SJCRH30 (cell line): ENCODE measurements around the gene PNMA1. TPM values are rescaled to one million over a fixed set of nuclear protein-coding genes. Genes with fewer than 3 reads are reported as not detected.
A peak's percentile ranks its signal among the peaks of the same experiment; 100 is the strongest.

ENCODE experiments used
- DNase-seq, 2 experiments: peaks; one replicate each; pipeline ENCODE4 v3.0.0-alpha.2; 2015 to 2020
- H3K27ac ChIP-seq: fragments of 250-450 bp; sonication (Bioruptor Pico); 2 replicates; pipeline ENCODE4 v1.5.1; 2020; ENCODE audit warnings: mild to moderate bottlenecking, moderate library complexity
- H3K27me3 ChIP-seq: fragments of 250-450 bp; sonication (Bioruptor Pico); 2 replicates; pipeline ENCODE4 v1.5.1; 2020; ENCODE audit warnings: mild to moderate bottlenecking, moderate library complexity
- H3K36me3 ChIP-seq: fragments of 250-450 bp; sonication (Bioruptor Pico); 2 replicates; pipeline ENCODE4 v1.5.1; 2020; ENCODE audit warnings: mild to moderate bottlenecking, moderate library complexity
- H3K4me1 ChIP-seq: fragments of 250-450 bp; sonication (Bioruptor Pico); 2 replicates; pipeline ENCODE4 v1.5.1; 2020; ENCODE audit warnings: mild to moderate bottlenecking, moderate library complexity
- H3K4me3 ChIP-seq: fragments of 250-450 bp; sonication (Bioruptor Pico); 2 replicates; pipeline ENCODE4 v1.5.1; 2020; ENCODE audit warnings: mild to moderate bottlenecking, moderate library complexity
- H3K9me3 ChIP-seq: fragments of 250-450 bp; sonication (Bioruptor Pico); replicated peaks from 2 replicates; pipeline ENCODE4 v1.5.1; 2020; ENCODE audit warnings: mild to moderate bottlenecking, moderate library complexity
- total RNA-seq: library from RNA; depleted of rRNA; stranded (reverse); fragments of >200 nt; shearing (Covaris generic); gene quantifications from 2 replicates; pipeline ENCODE4 v1.2.3, GENCODE V29; 2014

PNMA1 gene
- total RNA-seq, 1 experiment from 2014 or later = 11.0 TPM

DNA sequence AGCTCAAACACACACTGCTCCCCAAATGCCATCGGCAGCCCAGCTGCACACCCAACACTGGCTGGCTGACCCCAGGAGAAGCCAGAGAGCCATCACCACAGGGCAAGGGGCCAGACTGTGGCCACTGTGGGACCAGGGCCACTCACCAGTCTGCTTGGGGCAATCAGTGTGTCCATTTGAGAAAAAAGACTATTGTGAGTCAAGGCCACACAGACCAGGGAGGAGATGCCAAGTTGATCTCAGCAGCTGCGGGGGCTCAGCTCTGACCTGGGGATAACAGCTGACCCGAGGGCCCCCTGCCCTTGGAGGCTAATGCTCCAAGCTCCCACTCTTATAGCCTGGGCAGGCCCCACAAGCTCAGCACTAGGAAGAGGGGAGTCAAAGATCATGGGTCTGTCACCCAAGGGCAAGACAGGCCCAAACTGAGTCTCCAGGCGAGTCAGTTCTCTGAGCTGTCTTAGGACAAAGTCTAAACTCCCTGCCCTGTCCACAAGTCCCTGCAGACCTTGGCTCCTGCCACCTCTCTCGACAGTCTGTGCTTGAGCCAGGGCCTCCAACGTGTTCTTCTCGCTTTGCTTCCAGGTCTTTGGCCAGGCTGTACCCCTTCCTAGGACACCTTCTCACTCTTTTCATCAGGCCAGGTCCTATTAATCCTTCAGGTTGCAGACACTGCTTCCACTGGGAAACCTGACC, 30.1 kb upstream of the PNMA1 start:
- no peaks in the 10 kb centered on the region for H3K27me3 ChIP-seq
- H3K9me3 ChIP-seq = no peaks in the 10 kb centered on the region
- peak overlapping the region; percentile 30 for H3K27ac ChIP-seq
- peaks cover 46% of the 10 kb centered on the region for H3K4me1 ChIP-seq
- peak in 1 of 2 experiments; percentile 65 for DNase-seq
- no peak overlapping the region for H3K4me3 ChIP-seq
- 0 out of 2 replicates have a peak, but pooled peaks cover 9% of the 10 kb centered on the region for H3K36me3 ChIP-seq

- H3K9me3 ChIP-seq = no peaks in the 10 kb centered on the region
- no peaks in the 10 kb centered on the region for H3K27me3 ChIP-seq
- H3K4me3 ChIP-seq = no peak overlapping the region
- H3K36me3 ChIP-seq = peaks cover 18% of the 10 kb centered on the region; the same call in 1 of the 2 replicates
- H3K27ac ChIP-seq = peak overlapping the region; percentile 30
- H3K4me1 ChIP-seq = peaks cover 46% of the 10 kb centered on the region
- DNase-seq = peak in 1 of 2 experiments; percentile 48
These were observed 29.3 kb upstream of the PNMA1 start for GRCh38 chr14:73743431-73743931.

DNA sequence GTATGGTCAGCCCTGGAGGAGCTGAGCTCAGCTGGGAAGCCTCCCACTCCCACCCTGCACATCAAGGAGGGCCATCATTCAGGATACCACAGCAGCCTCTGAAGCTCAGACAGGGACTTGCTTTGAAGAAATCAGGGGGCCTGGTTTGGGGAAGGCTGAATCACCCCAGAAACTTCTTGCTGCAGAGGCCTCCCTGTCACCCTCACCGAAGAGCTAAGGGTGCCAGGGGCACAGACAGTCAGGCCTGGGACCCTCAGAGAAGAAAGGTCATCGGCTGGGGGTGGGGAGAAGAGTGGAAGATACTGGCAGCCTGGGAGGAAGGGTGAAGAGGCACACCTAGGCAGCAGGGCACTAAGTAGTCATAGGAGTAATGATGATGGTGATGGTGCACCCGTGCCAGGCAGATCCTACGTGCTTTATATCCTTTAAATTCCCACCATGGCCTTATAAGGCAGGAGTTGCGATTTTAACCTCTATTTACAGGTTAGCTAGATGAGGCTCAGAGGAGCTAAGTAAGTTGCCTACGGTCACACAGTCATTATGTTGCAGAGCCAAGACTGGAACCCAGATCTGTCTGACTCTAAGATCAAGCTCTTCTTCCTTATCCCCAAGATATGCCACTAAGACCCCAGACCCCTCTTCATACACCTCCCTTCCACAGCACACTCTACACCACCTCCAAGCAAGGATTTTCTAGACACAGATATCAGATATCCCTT, 28.5 kb upstream of the PNMA1 start:
- Histone ChIP-seq H3K9me3 (no peaks in the 10 kb centered on the region), H3K4me3 (no peak overlapping the region), H3K27me3 (no peaks in the 10 kb centered on the region), H3K36me3 (peaks cover 20% of the 10 kb centered on the region; the same call in 1 of the 2 replicates), H3K27ac (no peak overlapping the region), H3K4me1 (peaks cover 46% of the 10 kb centered on the region)
- no peak for DNase-seq

GRCh38 chr14:73741876-73742519, 27.8 kb upstream of the PNMA1 start:
- Histone ChIP-seq H3K27me3 (no peaks in the 10 kb centered on the region), H3K4me1 (peaks cover 46% of the 10 kb centered on the region), H3K4me3 (no peak overlapping the region), H3K27ac (no peak overlapping the region), H3K36me3 (peaks cover 24% of the 10 kb centered on the region; the same call in 1 of the 2 replicates), H3K9me3 (no peaks in the 10 kb centered on the region)
- no peak for DNase-seq

GRCh38 chr14:73741386-73741875, 27.2 kb upstream of the PNMA1 start:
- H3K4me1 ChIP-seq = peaks cover 42% of the 10 kb centered on the region
- no peak overlapping the region for H3K27ac ChIP-seq
- no peaks in the 10 kb centered on the region for H3K27me3 ChIP-seq
- H3K4me3 ChIP-seq = no peak overlapping the region
- peaks cover 29% of the 10 kb centered on the region; the same call in 1 of the 2 replicates for H3K36me3 ChIP-seq
- no peak for DNase-seq
- no peaks in the 10 kb centered on the region for H3K9me3 ChIP-seq

DNA sequence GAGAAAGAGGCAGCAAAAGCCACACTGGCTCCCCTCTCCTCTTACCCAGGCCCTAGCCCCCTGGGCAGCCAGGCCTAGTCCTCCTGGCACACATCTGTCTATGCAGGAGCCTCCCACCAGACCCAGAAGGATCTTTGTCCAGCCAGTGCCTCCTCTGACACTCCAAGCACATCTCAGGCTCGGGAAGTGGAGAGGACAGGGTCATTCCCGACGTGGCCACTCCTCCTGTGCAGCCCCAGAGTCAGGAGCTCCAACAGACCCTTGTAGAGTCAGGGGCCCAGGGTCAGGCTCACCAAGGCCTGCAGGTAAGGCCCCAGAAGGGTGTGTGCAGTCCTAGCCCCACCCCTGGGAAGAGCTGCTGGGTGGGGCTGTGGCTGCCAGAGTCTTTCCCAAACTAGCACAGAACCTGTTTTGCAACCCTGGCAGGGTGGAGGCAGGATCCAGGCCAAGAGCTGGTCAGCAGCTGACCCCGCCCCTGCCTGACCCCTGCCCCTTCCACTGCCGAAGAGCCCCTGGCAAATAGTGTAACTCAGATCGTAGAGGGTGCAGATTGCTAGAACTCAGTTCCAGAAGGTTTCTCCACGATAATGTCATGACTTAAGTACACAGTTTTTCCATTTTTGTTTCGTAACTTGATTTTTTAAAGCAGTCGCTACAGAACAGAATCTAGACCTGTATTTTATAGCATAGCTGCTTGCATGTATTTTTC, 26.6 kb upstream of the PNMA1 start:
- no peaks in the 10 kb centered on the region for H3K27me3 ChIP-seq
- H3K27ac ChIP-seq = no peak overlapping the region
- no peak for DNase-seq
- peaks cover 26% of the 10 kb centered on the region; the same call in 1 of the 2 replicates for H3K36me3 ChIP-seq
- H3K4me1 ChIP-seq = peaks cover 36% of the 10 kb centered on the region
- no peak overlapping the region for H3K4me3 ChIP-seq
- H3K9me3 ChIP-seq = no peaks in the 10 kb centered on the region

DNA sequence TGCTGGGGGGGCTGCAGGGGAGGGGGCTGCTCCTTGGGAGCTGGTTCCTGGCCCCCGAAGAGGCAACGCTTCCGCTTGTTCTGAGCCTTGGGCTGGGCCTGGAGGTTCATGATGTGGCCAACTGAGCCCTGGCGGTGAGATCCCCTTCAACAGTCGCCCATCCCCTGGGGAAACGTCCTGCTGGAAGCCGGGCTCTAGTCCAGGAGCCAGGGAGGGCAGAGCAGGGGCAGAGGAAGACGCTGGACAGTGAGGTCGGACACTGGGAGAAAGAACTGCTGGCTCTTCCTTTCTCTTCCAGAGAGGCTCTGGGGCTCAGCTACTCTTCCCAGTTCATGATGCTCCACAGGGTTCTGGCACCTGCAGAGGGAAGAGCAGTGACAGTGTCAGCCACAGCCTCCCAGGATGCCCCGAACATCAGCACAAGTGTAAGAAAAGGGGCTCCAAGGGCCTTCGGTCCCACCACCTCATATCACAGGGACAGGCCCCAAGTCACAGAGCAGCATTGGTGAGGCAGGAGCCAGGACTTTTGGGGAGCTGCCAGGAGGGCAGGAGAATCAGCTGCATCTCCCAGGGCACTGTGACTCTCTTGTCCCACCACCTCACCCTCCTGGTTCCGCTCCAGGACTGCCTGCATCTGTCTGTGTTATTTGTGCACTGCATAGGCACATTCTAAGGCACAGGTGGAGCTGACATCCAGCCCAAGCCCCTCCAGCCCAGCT, 25.9 kb upstream of the PNMA1 start:
- Histone ChIP-seq H3K27ac (no peak overlapping the region), H3K9me3 (no peaks in the 10 kb centered on the region), H3K4me3 (no peak overlapping the region), H3K36me3 (peaks cover 32% of the 10 kb centered on the region), H3K4me1 (peaks cover 29% of the 10 kb centered on the region), H3K27me3 (no peaks in the 10 kb centered on the region)
- DNase-seq = no peak

DNA sequence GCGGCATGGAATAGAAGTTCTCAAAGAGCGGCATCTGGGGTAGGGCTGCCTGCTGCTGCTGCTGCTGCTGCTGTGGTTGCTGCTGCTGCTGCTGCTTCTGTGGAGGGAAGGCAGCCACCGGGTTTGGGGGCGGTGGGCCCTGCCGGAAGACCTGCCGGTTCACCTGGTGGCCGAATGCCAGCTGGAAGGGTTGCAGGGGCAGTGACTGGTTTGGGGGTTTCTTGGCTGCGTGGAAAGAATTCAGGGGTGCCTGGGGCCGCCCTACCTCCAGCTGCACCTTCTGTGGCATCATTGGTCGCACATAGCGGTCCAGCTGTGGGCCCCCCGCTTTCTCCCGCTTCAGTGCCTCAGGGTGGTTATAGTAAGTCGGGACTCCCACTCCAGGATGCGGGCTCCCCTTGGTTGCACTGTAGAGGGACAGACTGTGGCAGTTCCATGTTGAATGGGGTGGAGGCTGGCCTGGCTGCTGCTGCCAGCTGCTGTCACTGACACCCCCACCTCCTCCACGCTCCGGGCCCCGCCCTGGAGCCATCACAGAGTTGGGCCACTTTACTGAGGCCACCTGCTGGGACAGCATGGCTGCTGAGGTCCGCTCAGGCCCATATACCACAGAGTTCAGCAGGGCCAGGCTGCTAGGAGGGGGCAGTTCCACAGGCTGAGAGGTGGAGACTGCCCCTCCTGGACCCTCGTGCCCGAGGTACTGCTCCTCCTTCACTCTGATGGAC, 25.2 kb upstream of the PNMA1 start:
- Histone ChIP-seq H3K36me3 (peaks cover 39% of the 10 kb centered on the region), H3K27me3 (no peaks in the 10 kb centered on the region), H3K27ac (no peak overlapping the region), H3K4me1 (peaks cover 21% of the 10 kb centered on the region), H3K4me3 (no peak overlapping the region), H3K9me3 (no peaks in the 10 kb centered on the region)
- DNase-seq = no peak

DNA sequence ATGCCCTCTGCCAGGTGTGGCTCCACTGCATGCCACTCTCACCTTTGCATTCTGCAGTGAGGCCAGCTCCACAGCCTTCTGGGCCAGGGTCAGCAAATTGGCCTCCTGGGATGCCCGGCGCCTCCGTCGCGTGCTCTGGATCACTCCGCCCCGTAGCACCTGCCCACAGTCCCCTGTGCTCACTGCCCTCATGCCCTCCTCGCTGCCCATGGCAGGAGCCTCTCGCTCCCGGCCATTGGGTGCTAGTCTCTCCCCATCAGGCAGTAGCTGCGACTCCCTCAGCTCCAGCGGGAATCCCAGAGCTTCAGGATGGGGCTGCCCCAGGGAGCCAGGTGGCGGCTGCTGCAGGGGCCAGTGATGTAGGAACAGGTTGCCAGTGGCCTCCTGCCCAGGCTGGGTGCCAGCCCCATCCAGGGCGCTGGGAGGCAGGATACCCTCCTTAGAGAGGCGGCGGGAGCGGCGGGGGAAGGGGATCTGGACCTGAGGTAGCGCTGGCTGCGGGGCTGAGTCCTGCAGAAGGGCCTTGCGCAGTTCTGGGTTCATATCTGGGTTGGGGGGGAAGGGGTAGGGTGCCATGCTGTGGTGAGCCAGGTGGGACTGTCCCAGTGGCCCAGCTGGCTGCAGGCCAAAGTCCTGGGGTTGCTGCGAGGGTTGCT, 24.5 kb upstream of the PNMA1 start:
- Histone ChIP-seq H3K27ac (no peak overlapping the region), H3K4me1 (peaks cover 14% of the 10 kb centered on the region), H3K9me3 (no peaks in the 10 kb centered on the region), H3K27me3 (no peaks in the 10 kb centered on the region), H3K36me3 (peaks cover 45% of the 10 kb centered on the region), H3K4me3 (no peak overlapping the region)
- no peak for DNase-seq

DNA sequence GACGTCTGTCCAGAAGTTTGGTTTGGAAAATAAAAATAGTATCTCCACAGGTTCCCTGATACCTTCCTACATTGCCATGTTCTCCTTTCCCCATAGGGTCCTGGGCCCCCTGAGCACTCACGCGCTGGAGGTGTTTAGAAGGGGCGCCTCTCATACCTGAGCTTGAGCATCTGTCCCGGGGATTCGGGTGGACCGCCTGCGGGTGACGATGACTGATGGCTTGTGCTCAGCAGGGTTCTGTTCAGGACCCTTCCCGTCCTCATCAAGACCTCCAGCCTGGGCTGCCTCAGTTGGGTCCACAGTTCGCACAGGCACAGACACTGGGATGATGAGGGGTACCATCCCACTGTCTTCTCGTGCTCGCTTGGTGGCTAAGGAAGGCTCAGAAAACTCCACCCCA, 22.7 kb upstream of the PNMA1 start:
- Histone ChIP-seq H3K9me3 (no peaks in the 10 kb centered on the region), H3K27ac (no peak overlapping the region), H3K4me1 (peaks cover 4% of the 10 kb centered on the region; the same call in 1 of the 2 replicates), H3K36me3 (peaks cover 56% of the 10 kb centered on the region), H3K27me3 (no peaks in the 10 kb centered on the region), H3K4me3 (no peak overlapping the region)
- no peak for DNase-seq

- Histone ChIP-seq H3K9me3 (no peaks in the 10 kb centered on the region), H3K27me3 (no peaks in the 10 kb centered on the region), H3K4me3 (no peak overlapping the region), H3K36me3 (peaks cover 77% of the 10 kb centered on the region), H3K4me1 (peaks cover 15% of the 10 kb centered on the region), H3K27ac (no peak overlapping the region)
- no peak for DNase-seq
These were observed 17.8 kb upstream of the PNMA1 start for GRCh38 chr14:73732006-73732405.

- no peak overlapping the region for H3K27ac ChIP-seq
- H3K9me3 ChIP-seq = no peaks in the 10 kb centered on the region
- H3K4me1 ChIP-seq = peaks cover 24% of the 10 kb centered on the region
- DNase-seq = no peak
- H3K36me3 ChIP-seq = peaks cover 80% of the 10 kb centered on the region
- no peaks in the 10 kb centered on the region for H3K27me3 ChIP-seq
- H3K4me3 ChIP-seq = no peak overlapping the region
These were observed 16.9 kb upstream of the PNMA1 start for GRCh38 chr14:73731111-73731510.
